ENCODE measurements around the gene AKAP13.

The AKAP13 gene

GRCh38 chr15:85541744-85542143 is 161.3 kb downstream of the AKAP13 start:
- peak in 1 of 2 donors; percentile 32 for DNase-seq

DNA sequence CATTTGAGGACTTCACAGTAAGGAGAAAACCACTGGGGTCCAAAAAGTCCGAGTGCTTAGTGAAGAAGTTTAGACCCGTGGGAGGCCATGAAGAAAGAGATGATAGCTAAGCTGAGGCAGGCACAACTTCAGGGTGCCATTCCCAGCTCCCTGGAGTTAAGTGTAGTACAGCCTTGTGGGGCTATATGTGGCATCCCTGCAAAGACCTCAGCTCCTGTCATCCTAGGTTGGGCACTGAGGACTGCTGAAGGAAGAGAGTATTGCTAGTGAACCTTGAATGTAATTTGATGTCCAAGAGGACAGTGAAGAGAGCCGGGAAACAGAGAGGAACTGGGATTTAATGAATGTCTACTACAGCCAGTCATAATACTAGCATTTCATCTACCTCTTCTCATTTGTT is 162.1 kb downstream of the AKAP13 start:
- DNase-seq = no peak

GRCh38 chr15:85542895-85543331 is 162.5 kb downstream of the AKAP13 start:
- DNase-seq = peak; percentile 29 to 37

DNA sequence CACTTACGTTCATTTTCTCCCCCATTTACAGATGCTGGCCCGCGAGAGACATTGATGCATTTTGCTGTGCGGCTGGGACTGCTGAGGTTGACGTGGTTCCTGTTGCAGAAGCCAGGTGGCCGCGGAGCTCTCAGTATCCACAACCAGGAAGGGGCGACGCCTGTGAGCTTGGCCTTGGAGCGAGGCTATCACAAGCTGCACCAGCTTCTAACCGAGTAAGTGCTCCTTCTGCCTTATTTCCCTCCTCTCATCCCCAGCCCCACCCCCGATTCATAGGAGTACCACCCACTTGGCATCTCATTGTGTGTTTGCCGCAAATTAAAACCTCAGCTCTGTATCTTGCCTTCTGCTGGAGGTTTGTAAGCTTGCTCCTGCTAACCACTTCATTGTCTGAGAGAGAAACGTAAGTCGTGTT is 163.3 kb downstream of the AKAP13 start:
- DNase-seq = peak; percentile 67 to 73

DNA sequence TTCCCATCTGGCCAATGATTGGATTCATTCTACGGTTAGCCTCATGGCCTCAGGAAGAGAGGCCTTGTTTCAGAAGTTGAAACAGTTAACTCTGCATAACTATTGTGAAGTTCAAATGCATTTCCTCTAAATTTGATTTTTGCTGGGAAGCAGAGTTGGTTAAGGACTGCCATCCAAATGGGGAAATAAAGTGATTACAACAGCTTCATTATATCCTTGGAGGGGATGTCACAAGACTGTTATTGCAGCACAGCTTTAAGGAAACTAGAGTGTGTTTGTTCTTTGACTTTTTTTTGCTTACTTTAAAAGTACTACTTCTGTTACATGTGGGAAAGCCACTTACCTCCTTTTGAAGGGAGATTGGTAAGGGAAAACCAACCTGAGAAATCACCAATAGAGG is 164.8 kb downstream of the AKAP13 start:
- peak; percentile 89 to 98 for DNase-seq

DNA sequence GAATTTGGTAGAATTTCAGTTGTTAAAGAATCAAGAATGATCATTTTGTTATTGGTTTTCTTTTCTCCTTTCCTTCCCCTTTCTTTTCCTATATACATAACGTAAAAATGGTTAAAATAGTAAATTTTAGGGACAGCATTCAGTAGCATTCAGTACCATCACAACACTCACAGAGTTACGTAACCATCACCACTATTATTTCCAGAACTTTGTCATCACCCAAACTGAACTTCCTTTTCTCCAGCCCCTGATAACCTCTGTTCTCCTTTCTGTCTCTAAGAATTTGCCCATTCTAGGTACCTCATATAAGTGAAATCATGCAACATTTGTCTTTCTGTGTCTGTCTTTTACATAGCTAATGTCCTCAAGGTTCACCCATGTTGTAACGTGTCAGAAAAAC is 165.3 kb downstream of the AKAP13 start:
- DNase-seq = peak; percentile 80 to 91

GRCh38 chr15:85547386-85547785 is 167.0 kb downstream of the AKAP13 start:
- peak; percentile 32 to 52 for DNase-seq

DNA sequence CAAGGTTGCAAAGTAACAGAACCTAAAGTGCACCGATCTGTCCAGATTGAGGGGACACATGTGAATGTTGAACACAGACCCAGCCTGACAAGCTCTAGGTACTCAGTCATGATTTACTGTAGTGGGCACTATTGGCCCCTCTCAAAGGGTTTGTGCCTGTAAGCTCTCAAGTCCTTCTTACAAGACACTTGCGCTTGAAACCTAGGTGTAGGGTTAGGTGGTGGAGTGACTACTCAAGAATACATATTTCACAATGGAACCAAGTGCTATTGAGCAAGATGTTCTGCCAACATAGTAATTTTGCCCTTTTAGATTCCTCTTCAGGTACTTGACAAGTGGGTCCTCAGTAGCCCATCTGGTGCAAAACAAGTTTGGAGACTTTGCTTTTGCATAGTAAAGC is 169.9 kb downstream of the AKAP13 start:
- no peak for DNase-seq

GRCh38 chr15:85551221-85551832 is 170.9 kb downstream of the AKAP13 start:
- DNase-seq = peak in 1 of 2 donors; percentile 36

GRCh38 chr15:85554852-85555521 is 174.6 kb downstream of the AKAP13 start:
- DNase-seq = peak; percentile 66 to 77

DNA sequence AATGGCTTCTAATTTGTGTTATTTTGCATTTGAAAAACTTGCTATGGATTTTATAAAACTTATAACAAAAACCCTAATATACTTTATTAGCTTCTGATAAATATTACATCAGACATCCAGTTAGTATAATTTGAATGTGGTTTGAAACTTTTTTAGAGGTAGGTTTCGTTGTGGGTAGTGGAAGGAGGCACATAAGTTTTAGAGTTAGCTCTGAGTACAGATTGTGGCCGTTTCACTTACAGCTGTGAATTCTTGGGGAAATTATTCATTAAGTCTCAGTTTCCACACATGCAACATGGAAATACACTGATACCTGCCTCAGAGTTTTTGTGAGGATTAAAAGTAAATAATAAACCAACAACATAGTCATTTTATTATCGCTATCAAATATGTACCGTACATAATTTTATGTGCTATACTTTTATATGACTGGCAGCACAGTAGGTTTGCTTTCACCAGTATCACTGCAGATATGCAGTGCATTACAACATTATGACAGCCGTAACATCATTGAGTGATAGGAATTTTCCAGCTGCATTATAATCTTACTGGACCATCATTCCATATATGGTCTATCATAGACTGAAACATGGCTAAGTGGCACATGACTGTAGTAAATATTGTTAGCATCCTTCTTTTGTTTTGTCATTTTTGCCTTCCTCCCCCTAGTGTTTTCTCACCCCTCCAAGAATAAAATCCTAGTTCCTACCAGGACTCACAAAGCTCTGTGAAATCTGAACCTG is 175.6 kb downstream of the AKAP13 start:
- DNase-seq = no peak

DNA sequence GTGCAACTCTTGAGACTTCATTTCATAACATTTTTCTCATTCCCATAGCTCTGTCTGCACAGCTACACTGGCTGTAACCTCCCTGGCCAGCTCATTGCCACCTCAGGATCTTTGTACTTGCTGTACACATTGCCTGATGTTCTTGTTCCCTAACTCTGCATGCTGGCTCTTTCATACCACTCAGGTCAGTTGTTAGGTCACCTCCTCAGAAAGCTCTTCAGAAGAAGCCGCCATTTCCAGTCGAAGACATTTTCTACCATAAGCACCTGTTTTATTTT is 176.2 kb downstream of the AKAP13 start:
- peak; percentile 47 for DNase-seq

DNA sequence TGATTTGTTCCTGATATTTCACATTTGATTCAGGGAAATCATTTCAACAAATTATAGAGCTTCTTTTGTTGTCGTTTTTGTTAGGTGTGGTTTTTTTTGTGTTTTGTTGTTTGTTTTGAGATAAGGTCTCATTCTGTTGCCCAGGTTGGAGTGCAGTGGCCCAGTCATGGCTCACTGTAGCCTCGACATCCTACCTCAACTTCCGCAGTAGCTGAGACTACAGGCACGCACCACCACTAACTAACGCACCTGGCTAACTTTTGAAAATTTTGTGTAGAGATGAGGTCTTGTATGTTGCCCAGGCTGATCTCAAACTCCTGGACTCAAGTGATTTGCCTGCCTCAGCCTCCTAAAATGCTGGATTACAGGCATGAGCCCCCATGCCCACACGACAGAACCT is 177.0 kb downstream of the AKAP13 start:
- DNase-seq = no peak

- no peak for DNase-seq
These were observed 178.4 kb downstream of the AKAP13 start for GRCh38 chr15:85558848-85559247.

DNA sequence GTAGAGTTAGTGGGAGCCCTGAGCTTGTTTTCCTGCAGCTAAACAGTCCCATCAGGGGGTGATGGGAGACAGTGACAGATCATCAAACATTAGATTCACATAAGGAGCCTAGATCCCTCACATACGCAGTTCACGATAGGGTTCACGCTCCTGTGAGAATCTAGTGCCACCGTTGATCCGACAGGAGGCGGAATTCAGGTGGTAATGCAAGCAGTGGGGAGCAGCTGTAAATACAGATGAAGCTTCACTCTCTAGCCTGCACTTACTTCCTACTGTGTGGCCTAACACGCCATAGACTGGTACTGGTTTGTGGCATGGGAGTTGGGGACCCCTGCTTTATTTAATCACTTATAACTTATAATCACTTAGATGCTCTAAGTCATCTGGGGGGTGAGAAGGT is 179.1 kb downstream of the AKAP13 start:
- DNase-seq = no peak

DNA sequence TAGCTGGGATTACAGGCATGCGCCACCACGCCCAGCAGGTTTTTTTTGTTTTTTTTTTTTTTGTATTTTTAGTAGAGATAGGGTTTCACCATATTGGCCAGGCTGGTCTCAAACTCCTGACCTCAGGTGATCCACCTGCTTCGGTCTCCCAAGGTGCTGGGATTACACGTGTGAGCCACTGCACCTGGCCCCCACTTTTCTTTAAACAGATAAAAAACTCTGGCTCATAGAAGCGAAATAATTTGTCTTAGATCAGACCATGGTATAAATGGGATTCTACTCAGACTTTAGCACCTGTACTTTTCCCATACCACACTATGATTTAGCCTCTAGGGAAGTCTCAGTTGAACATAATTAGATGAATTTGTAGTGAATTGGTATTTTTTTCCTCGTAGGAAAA is 182.4 kb downstream of the AKAP13 start:
- no peak for DNase-seq

GRCh38 chr15:85563328-85563727 is 182.9 kb downstream of the AKAP13 start:
- no peak for DNase-seq

DNA sequence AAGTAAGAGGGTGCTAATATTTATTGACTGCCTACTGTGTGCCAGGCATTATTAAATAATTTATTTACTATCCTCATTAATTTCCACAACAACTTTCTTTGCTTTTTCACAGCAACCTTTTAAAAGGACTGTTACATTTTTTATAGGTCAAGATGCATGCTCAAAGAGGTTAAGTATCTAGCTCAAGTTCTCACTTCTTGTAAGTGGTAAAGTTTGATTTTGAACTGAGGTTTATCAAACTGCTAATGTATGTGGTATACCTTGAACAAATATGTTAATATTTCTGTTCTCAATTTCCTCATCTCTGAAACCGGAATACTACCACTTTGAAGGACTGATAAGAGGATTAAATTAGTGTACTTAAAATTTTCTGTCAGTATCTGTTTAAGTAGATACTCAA is 183.3 kb downstream of the AKAP13 start:
- no peak for DNase-seq

GRCh38 chr15:85564686-85565085 is 184.3 kb downstream of the AKAP13 start:
- no peak for DNase-seq

GRCh38 chr15:85568261-85568808 is 187.9 kb downstream of the AKAP13 start:
- no peak for DNase-seq

GRCh38 chr15:85570336-85570735 is 189.9 kb downstream of the AKAP13 start:
- peak; percentile 64 to 76 for DNase-seq

GRCh38 chr15:85571780-85572179 is 191.4 kb downstream of the AKAP13 start:
- DNase-seq = no peak

DNA sequence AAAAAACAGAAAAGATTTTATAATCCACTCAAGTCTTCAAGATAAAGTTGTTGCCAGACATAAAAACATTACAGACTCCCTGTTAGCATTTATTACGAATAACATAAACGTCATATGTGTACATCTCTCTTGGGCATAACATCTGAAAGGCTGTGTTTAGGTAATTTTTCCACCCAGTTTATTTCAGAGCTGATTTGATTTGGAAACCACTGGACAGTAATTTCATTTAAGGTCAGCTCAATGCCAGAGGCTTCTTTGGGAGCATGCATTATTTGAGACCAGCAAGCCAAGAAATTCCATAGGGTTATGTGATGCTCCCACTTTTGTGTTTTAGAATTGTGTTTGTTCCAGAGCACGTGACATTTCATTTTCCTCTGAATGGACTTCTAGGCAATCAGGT is 196.0 kb downstream of the AKAP13 start:
- no peak for DNase-seq
